CD14-positive monocyte (primary cell): Measurements from ENCODE around the gene ADAM19. TPM values are rescaled to one million over a fixed set of nuclear protein-coding genes. Genes with fewer than 3 reads are reported as not detected.

ENCODE experiments used
- DNase-seq, 3 donors: peaks; one replicate each; pipeline ENCODE4 v3.0.0-alpha.2; 2011 to 2022
- H2AFZ ChIP-seq: 2 replicates; pipeline ENCODE4 v1.6.0; 2012; ENCODE audit warnings: mild to moderate bottlenecking, low read depth, low read length, inconsistent platforms; ENCODE audit not compliant: insufficient read depth, poor library complexity, severe bottlenecking
- H3K27ac ChIP-seq, 2 donors: 1 replicate in 1 of 2; 2 replicates in 1 of 2; pipeline ENCODE4 v1.5.1; 2012 to 2013; ENCODE audit warnings: low read length in 2 of 2, control low read depth in 1 of 2, inconsistent platforms in 1 of 2, low read depth in 1 of 2, mild to moderate bottlenecking in 1 of 2
- H3K27me3 ChIP-seq, 2 donors: one replicate each; pipeline versions ENCODE4 v1.6.0 to v1.6.1; 2011 to 2013; ENCODE audit warnings: low read length in 2 of 2; ENCODE audit not compliant: control insufficient read depth in 2 of 2, insufficient read depth in 2 of 2
- H3K36me3 ChIP-seq, 2 donors: replicated peaks in 1 of 2; 1 replicate in 1 of 2; 2 replicates in 1 of 2; pipeline versions ENCODE4 v1.5.1 to v1.6.1; 2012 to 2013; ENCODE audit warnings: low read length in 2 of 2, control low read depth in 1 of 2, inconsistent platforms in 1 of 2, mild to moderate bottlenecking in 1 of 2; ENCODE audit not compliant: insufficient read depth in 2 of 2, control insufficient read depth in 1 of 2
- H3K4me1 ChIP-seq, 2 donors: 1 replicate in 1 of 2; 2 replicates in 1 of 2; pipeline versions ENCODE4 v1.5.1 to v1.6.1; 2012 to 2013; ENCODE audit warnings: low read length in 2 of 2, control low read depth in 1 of 2, inconsistent platforms in 1 of 2, mild to moderate bottlenecking in 1 of 2, moderate library complexity in 1 of 2; ENCODE audit not compliant: insufficient read depth in 2 of 2, control insufficient read depth in 1 of 2
- H3K4me2 ChIP-seq: replicated peaks from 2 replicates; pipeline ENCODE3; 2012; ENCODE audit warnings: low read length, moderate library complexity, mild to moderate bottlenecking; ENCODE audit not compliant: poor library complexity, severe bottlenecking; ENCODE audit errors: extremely low read depth
- H3K4me3 ChIP-seq, 3 experiments: fragments of 200-600 bp in 1 of 3; sonication (generic) in 1 of 3; replicated peaks in 1 of 3; 1 replicate in 2 of 3; 2 replicates in 1 of 3; pipeline ENCODE4 v1.5.1; 2011 to 2013; ENCODE audit warnings: low read length in 3 of 3, mild to moderate bottlenecking in 3 of 3, control low read depth in 2 of 3, low read depth in 2 of 3, inconsistent platforms in 1 of 3, moderate library complexity in 1 of 3
- H3K79me2 ChIP-seq: 2 replicates; pipeline ENCODE4 v1.6.0; 2012; ENCODE audit warnings: mild to moderate bottlenecking, control low read depth, inconsistent platforms, low read length, moderate library complexity; ENCODE audit not compliant: insufficient read depth
- H3K9ac ChIP-seq: 2 replicates; pipeline ENCODE4 v1.6.0; 2017; ENCODE audit warnings: low read length, mild to moderate bottlenecking; ENCODE audit not compliant: insufficient read depth, poor library complexity, severe bottlenecking
- H3K9me3 ChIP-seq, 2 donors: replicated peaks in 1 of 2; 1 replicate in 1 of 2; 2 replicates in 1 of 2; pipeline versions ENCODE4 v1.5.1 to v1.6.1; 2012 to 2013; ENCODE audit warnings: low read length in 2 of 2, control low read depth in 1 of 2; ENCODE audit not compliant: control insufficient read depth in 1 of 2, insufficient read depth in 1 of 2
- H4K20me1 ChIP-seq: 2 replicates; pipeline ENCODE4 v1.6.0; 2012; ENCODE audit warnings: mild to moderate bottlenecking, low read length, control low read depth, moderate library complexity; ENCODE audit not compliant: insufficient read depth
- H3K27ac Mint-ChIP-seq, 7 donors: one replicate each; pipeline ENCODE4 v1.8.0; 2020; ENCODE audit warnings: mild to moderate bottlenecking in 7 of 7, mixed read lengths in 7 of 7, moderate library complexity in 6 of 7, inconsistent platforms in 2 of 7
- H3K27me3 Mint-ChIP-seq, 3 donors: one replicate each; pipeline ENCODE4 v1.8.0; 2021 to 2022; ENCODE audit warnings: low read depth in 3 of 3, mild to moderate bottlenecking in 3 of 3, mixed read lengths in 3 of 3, moderate library complexity in 3 of 3, inconsistent platforms in 1 of 3
- H3K36me3 Mint-ChIP-seq, 2 donors: one replicate each; pipeline ENCODE4 v1.8.0; 2020; ENCODE audit warnings: mixed read lengths in 2 of 2, inconsistent platforms in 1 of 2, mild to moderate bottlenecking in 1 of 2
- H3K4me1 Mint-ChIP-seq: one replicate; pipeline ENCODE4 v1.8.0; 2020; ENCODE audit warnings: mild to moderate bottlenecking, mixed read lengths
- H3K4me3 Mint-ChIP-seq, 2 donors: one replicate each; pipeline ENCODE4 v1.8.0; 2020; ENCODE audit warnings: mild to moderate bottlenecking in 2 of 2, mixed read lengths in 2 of 2, moderate library complexity in 1 of 2
- H3K9me3 Mint-ChIP-seq, 7 donors: one replicate each; pipeline ENCODE4 v1.8.0; 2020 to 2022; ENCODE audit warnings: mixed read lengths in 7 of 7, mild to moderate bottlenecking in 6 of 7, moderate library complexity in 6 of 7, inconsistent platforms in 2 of 7
- CTCF ChIP-seq: fragments of 200-600 bp; IDR thresholded peaks from one replicate; pipeline ENCODE4 v1.8.0; 2022; ENCODE audit warnings: antibody characterized with exemption, mild to moderate bottlenecking
- WGBS: methylation state at CpG from one replicate; pipeline ENCODE4 v1.1.5; 2013; ENCODE audit warnings: missing lambda C conversion rate; ENCODE audit not compliant: insufficient coverage; 5-methylcytosine and 5-hydroxymethylcytosine counted together
- intact Hi-C, 2 donors: fragments of 100-400 bp; cut with micrococcal nuclease; formaldehyde crosslinking; loops; one replicate each; pipeline versions ENCODE4 v1.15.0 to v1.15.1; 2023
- polyA plus RNA-seq, 3 donors: library from polyadenylated mRNA; depleted of rRNA in 1 of 3; unstranded in 2 of 3; stranded (reverse) in 1 of 3; fragments of 300-500 nt in 2 of 3; fragments of >200 nt in 1 of 3; fragmentation: Illumina TruSeq in 2 of 3; gene quantifications; 1 replicate in 2 of 3; 2 replicates in 1 of 3; pipeline ENCODE4 v1.2.3, GENCODE V29; 2012 to 2021

ADAM19 gene
- polyA plus RNA-seq, 3 donors = 3.0 to 12.7 (median 6.2) TPM

- no peak overlapping the region for H3K27ac Mint-ChIP-seq
- DNase-seq = no peak
- H3K27me3 ChIP-seq = no peaks in the 10 kb centered on the region
- H3K27ac ChIP-seq = no peak overlapping the region
- TF ChIP-seq CTCF = no peak
- H3K79me2 ChIP-seq = no peaks in the 10 kb centered on the region
- WGBS = 87% methylated on average over 6 of the region's 8 CpGs
- no peak overlapping the region for H3K4me2 ChIP-seq
- no peaks in the 10 kb centered on the region for H4K20me1 ChIP-seq
- peaks cover 24 to 77% of the 10 kb centered on the region in 2 donors for H3K36me3 ChIP-seq
- H3K27me3 Mint-ChIP-seq = peaks cover 0 to 6% (median 2%) of the 10 kb centered on the region in 3 donors
- no peak overlapping the region for H3K4me3 ChIP-seq
- peaks cover 37 to 38% of the 10 kb centered on the region in 2 donors for H3K4me1 ChIP-seq
- no peaks in the 10 kb centered on the region for H3K9me3 ChIP-seq
- H3K4me3 Mint-ChIP-seq = no peak overlapping the region
- intact Hi-C loops = no loop called here
- no peak overlapping the region for H2AFZ ChIP-seq
- peaks cover 0 to 3% (median 0%) of the 10 kb centered on the region in 7 donors for H3K9me3 Mint-ChIP-seq
- peaks cover 24% of the 10 kb centered on the region for H3K4me1 Mint-ChIP-seq
- H3K36me3 Mint-ChIP-seq = peaks cover 81 to 88% of the 10 kb centered on the region in 2 donors
- no peak overlapping the region for H3K9ac ChIP-seq
Measured at GRCh38 chr5:157504053-157504452, 71.5 kb downstream of the ADAM19 start.

- Histone ChIP-seq H3K4me3 (peak overlapping the region in 1 of 3 experiments; percentile 5), H3K27me3 (no peaks in the 10 kb centered on the region), H3K4me1 (peaks cover 37 to 38% of the 10 kb centered on the region in 2 donors), H4K20me1 (no peaks in the 10 kb centered on the region), H3K4me2 (peak overlapping the region; percentile 36), H3K9ac (no peak overlapping the region), H3K9me3 (no peaks in the 10 kb centered on the region), H3K27ac (peak overlapping the region; percentile 56 to 61), H2AFZ (no peak overlapping the region), H3K36me3 (peaks cover 17 to 76% of the 10 kb centered on the region in 2 donors), H3K79me2 (no peaks in the 10 kb centered on the region)
- H3K27ac Mint-ChIP-seq = peak overlapping the region; percentile 66 to 94 (median 90)
- peak; percentile 64 to 72 (median 69) for DNase-seq
- H3K4me3 Mint-ChIP-seq = peak overlapping the region in 1 of 2 donors; percentile 42
- H3K36me3 Mint-ChIP-seq = peaks cover 70 to 83% of the 10 kb centered on the region in 2 donors
- H3K9me3 Mint-ChIP-seq = peaks cover 0 to 3% (median 0%) of the 10 kb centered on the region in 7 donors
- whole genome bisulfite sequencing = 0% methylated on average over 3 of the region's 8 CpGs
- H3K4me1 Mint-ChIP-seq = peaks cover 24% of the 10 kb centered on the region
- peaks cover 0 to 6% (median 2%) of the 10 kb centered on the region in 3 donors for H3K27me3 Mint-ChIP-seq
- intact Hi-C loops = no loop called here
- TF ChIP-seq CTCF = no peak
Measured at GRCh38 chr5:157502143-157502647, 73.4 kb downstream of the ADAM19 start.
